Measurements from ENCODE around the gene RELN.

DNA sequence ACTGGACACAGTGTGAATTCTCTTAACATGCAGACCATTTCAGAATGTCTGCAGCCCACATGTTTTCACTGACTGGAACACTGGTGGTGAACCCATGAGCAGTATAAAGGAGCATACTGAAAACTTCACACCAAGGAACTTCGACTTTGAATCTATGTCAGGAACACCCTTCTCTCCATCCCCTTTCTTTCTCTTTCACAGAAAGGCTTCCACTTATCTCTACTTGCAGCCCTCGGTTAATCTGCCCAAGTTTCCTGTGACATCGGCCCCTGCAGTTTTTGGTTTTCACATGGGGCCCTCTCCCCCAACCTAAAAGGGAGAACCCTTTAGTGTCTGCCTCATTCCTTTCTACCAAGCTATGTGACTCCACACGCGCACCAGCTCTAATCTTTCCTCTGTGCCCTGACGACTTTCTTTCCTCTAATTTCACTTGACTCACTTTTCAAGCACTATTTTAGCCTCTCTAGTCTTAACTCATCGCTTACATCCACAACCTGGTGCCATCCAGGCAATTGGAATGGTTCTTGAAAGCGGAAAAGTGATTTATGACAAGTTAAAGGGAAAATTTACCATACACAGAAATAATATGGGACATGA is 70.1 kb downstream of the RELN start:
- TF ChIP-seq POLR2A (IDR thresholded peaks at IDR 0.05): no peak
- TF ChIP-seq, protein P1, sequence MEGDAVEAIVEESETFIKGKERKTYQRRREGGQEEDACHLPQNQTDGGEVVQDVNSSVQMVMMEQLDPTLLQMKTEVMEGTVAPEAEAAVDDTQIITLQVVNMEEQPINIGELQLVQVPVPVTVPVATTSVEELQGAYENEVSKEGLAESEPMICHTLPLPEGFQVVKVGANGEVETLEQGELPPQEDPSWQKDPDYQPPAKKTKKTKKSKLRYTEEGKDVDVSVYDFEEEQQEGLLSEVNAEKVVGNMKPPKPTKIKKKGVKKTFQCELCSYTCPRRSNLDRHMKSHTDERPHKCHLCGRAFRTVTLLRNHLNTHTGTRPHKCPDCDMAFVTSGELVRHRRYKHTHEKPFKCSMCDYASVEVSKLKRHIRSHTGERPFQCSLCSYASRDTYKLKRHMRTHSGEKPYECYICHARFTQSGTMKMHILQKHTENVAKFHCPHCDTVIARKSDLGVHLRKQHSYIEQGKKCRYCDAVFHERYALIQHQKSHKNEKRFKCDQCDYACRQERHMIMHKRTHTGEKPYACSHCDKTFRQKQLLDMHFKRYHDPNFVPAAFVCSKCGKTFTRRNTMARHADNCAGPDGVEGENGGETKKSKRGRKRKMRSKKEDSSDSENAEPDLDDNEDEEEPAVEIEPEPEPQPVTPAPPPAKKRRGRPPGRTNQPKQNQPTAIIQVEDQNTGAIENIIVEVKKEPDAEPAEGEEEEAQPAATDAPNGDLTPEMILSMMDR (IDR thresholded peaks at IDR 0.05): no peak

Data from thyroid gland (tissue), 4 donors.